Measurements from ENCODE around the gene FBXO36.

GRCh38 chr2:229909090-229909489 lies 13.2 kb upstream of the FBXO36 start:
- no peak for TF ChIP-seq ZNF565 (CRISPR knock-in tag; conservative IDR thresholded peaks at IDR 0.05; ENCODE audit: low read depth)
- no peak for TF ChIP-seq POU6F1 (CRISPR knock-in tag; IDR thresholded peaks at IDR 0.05; ENCODE audit: borderline replicate concordance, low read depth)
- TF ChIP-seq ZFP30 (CRISPR knock-in tag; IDR thresholded peaks at IDR 0.05), result no peak
- no peak for TF ChIP-seq ZFP3 (CRISPR knock-in tag; IDR thresholded peaks at IDR 0.05)
- TF ChIP-seq RARB (CRISPR knock-in tag; IDR thresholded peaks at IDR 0.05), result no peak
- no peak for TF ChIP-seq ISL1 (CRISPR knock-in tag; IDR thresholded peaks at IDR 0.05)
- TF ChIP-seq ZNF70 (CRISPR knock-in tag; IDR thresholded peaks at IDR 0.05), result no peak
- no peak for TF ChIP-seq ARNTL (CRISPR knock-in tag; IDR thresholded peaks at IDR 0.05; ENCODE audit: borderline replicate concordance, low read depth)
- TF ChIP-seq SNAI2 (CRISPR knock-in tag; IDR thresholded peaks at IDR 0.05), result no peak
- TF ChIP-seq PATZ1 (CRISPR knock-in tag; IDR thresholded peaks at IDR 0.05; ENCODE audit: borderline replicate concordance), result no peak
- TF ChIP-seq TSHZ2 (CRISPR knock-in tag; IDR thresholded peaks at IDR 0.05), result no peak

Measured in SK-N-SH treated with all-trans-retinoic acid at 6 μM for 48 hours (cell line).